Measurements from ENCODE around the gene CLIP2. TPM values are rescaled to one million over a fixed set of nuclear protein-coding genes. Genes with fewer than 3 reads are reported as not detected.
A peak's percentile ranks its signal among the peaks of the same experiment; 100 is the strongest.

The CLIP2 gene
- total and polyA plus RNA-seq, 2 of the 4 experiments (the other 2 are of a cell fraction): 18.1 to 20.7 TPM

DNA sequence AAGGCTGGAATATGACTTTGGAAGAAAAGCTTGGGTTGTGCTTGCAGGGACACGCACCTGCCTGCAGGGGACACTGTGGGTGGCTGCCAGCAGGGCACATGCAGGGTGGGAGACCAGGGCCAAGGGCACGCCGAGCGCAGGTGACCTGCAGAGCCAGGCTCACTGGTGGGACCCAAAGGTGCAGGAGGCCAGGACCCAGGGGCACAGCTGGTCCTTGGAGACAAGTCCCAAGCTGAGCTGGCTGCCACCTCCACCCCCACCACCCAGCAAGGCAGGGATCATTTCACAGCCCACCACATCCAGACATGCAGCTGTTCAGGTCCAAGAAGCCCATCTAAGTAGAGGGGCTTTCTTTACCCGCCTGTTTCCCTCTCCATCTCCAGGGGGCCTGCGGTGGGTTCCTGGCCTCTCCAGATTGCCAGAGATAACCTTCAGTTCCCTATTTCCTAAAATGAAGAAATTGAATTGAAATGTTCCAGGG, 13.8 kb upstream of the CLIP2 start:
- Histone ChIP-seq H4K8ac (ENCODE audit: low read depth in 2 of 2, low read length in 2 of 2) (peak overlapping the region in 1 of 2 experiments; percentile 38; a peak in 1 of 4 replicates), H3K4me3 (ENCODE audit: insufficient read depth, low read depth, low read length) (no peak overlapping the region), H4K91ac (ENCODE audit: insufficient read depth, low read depth, low read length) (peak overlapping the region; percentile 62), H3K9me3 (ENCODE audit: control insufficient read depth, insufficient read depth, low read length) (no peaks in the 10 kb centered on the region), H3K27ac (ENCODE audit: insufficient read depth, low read length) (no peak overlapping the region), H3K79me1 (ENCODE audit: low read depth in 1 of 2, low read length in 2 of 2) (peaks cover 0 to 4% of the 10 kb centered on the region in 2 experiments; a peak in 1 of 4 replicates), H4K20me1 (ENCODE audit: insufficient read depth, low read length) (peaks cover 3% of the 10 kb centered on the region; the same call in 1 of the 2 replicates), H3K56ac (ENCODE audit: extremely low read depth, insufficient read depth, low read length) (no peak overlapping the region), H3K27me3 (ENCODE audit: control insufficient read depth, insufficient read depth, low read length) (no peaks in the 10 kb centered on the region), H3K36me3 (ENCODE audit: control insufficient read depth, insufficient read depth, low read length) (no peaks in the 10 kb centered on the region), H4K5ac (ENCODE audit: low read depth, low read length) (no peak overlapping the region), H3K4me2 (ENCODE audit: low read depth, low read length) (no peak overlapping the region), H3K9me1 (ENCODE audit: insufficient read depth, low read length) (peaks cover 6% of the 10 kb centered on the region), H2AK9ac (replicated peaks; ENCODE audit: low read depth, low read length, poor library complexity) (peak overlapping the region; percentile 70), H2BK20ac (ENCODE audit: low read depth, low read length) (peak overlapping the region; percentile 48), H2BK5ac (ENCODE audit: low read depth, low read length, poor library complexity, severe bottlenecking) (no peak overlapping the region), H3K9ac (ENCODE audit: low read depth, low read length) (no peak overlapping the region), H3K4me1 (ENCODE audit: control insufficient read depth, insufficient read depth, low read length) (peaks cover 12% of the 10 kb centered on the region), H2AK5ac (ENCODE audit: low read depth, low read length) (peak overlapping the region; percentile 91), H2BK120ac (ENCODE audit: low read depth, low read length) (peak overlapping the region; percentile 78), H3K23ac (ENCODE audit: low read depth, low read length) (no peak overlapping the region), H2AFZ (replicated peaks; ENCODE audit: low read length, poor library complexity) (peak overlapping the region; percentile 67), H3K18ac (ENCODE audit: low read depth, low read length) (no peak overlapping the region), H2BK15ac (ENCODE audit: low read depth, low read length) (peak overlapping the region; percentile 78; the same call in 2 of the 3 replicates), H3K4ac (ENCODE audit: low read depth, low read length) (peak overlapping the region; percentile 85), H3K14ac (replicated peaks; ENCODE audit: low read depth, low read length) (no peak overlapping the region)
- dilution Hi-C loops (cut with HindIII; ENCODE audit: low sequenced_read_pairs, unreplicated experiment): no loop called here
- intact Hi-C loops (cut with micrococcal nuclease): no loop called here
- WGBS, 2 experiments (ENCODE audit: extremely low coverage in 2 of 2, insufficient read length in 1 of 2): 63% methylated on average over 1 of the region's 6 CpGs; no CpG with 5 or more reads in 1 of the 2 experiments
- in situ Hi-C loops (cut with MboI; ENCODE audit: low sequenced_read_pairs): no loop called here
- TF ChIP-seq, protein P1, sequence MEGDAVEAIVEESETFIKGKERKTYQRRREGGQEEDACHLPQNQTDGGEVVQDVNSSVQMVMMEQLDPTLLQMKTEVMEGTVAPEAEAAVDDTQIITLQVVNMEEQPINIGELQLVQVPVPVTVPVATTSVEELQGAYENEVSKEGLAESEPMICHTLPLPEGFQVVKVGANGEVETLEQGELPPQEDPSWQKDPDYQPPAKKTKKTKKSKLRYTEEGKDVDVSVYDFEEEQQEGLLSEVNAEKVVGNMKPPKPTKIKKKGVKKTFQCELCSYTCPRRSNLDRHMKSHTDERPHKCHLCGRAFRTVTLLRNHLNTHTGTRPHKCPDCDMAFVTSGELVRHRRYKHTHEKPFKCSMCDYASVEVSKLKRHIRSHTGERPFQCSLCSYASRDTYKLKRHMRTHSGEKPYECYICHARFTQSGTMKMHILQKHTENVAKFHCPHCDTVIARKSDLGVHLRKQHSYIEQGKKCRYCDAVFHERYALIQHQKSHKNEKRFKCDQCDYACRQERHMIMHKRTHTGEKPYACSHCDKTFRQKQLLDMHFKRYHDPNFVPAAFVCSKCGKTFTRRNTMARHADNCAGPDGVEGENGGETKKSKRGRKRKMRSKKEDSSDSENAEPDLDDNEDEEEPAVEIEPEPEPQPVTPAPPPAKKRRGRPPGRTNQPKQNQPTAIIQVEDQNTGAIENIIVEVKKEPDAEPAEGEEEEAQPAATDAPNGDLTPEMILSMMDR (conservative IDR thresholded peaks at IDR 0.05; ENCODE audit: low read depth, low read length): peak; percentile 42
- TF ChIP-seq CEBPB (IDR thresholded peaks at IDR 0.05; ENCODE audit: low read depth, low read length) (no peak), SMC3 (IDR thresholded peaks at IDR 0.05; ENCODE audit: low read depth, low read length) (0 out of 2 replicates have a peak, but pooled peaks have one; percentile 8), FOS (IDR thresholded peaks at IDR 0.05; ENCODE audit: low read depth, low read length) (no peak), RCOR1 (IDR thresholded peaks at IDR 0.05; ENCODE audit: insufficient replicate concordance, low read length) (no peak), POLR2A (IDR thresholded peaks at IDR 0.05; ENCODE audit: low read depth, low read length) (no peak), BHLHE40 (IDR thresholded peaks at IDR 0.05; ENCODE audit: low read depth, low read length) (0 out of 2 replicates have a peak, but pooled peaks have one; percentile 11), RAD21 (IDR thresholded peaks at IDR 0.05; ENCODE audit: low read length) (peak; percentile 26), MAFK (IDR thresholded peaks at IDR 0.05; ENCODE audit: low read depth, low read length) (no peak), CHD1 (IDR thresholded peaks at IDR 0.05; ENCODE audit: low read depth, low read length) (no peak), RFX5 (IDR thresholded peaks at IDR 0.05; ENCODE audit: low read depth, low read length) (no peak)
- TF ChIP-seq, protein P2, sequence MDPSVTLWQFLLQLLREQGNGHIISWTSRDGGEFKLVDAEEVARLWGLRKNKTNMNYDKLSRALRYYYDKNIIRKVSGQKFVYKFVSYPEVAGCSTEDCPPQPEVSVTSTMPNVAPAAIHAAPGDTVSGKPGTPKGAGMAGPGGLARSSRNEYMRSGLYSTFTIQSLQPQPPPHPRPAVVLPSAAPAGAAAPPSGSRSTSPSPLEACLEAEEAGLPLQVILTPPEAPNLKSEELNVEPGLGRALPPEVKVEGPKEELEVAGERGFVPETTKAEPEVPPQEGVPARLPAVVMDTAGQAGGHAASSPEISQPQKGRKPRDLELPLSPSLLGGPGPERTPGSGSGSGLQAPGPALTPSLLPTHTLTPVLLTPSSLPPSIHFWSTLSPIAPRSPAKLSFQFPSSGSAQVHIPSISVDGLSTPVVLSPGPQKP (IDR thresholded peaks at IDR 0.05; ENCODE audit: borderline replicate concordance, low read depth, low read length): no peak
- ATAC-seq (ENCODE audit: low read depth) (no peak), DNase-seq (no peak)
- CTCF ChIA-PET: interaction anchor here (1.2 kb wide), 1 partner anchor 46 kb away, joined by 3 read pairs; no protein-coding TSS in a partner anchor
- no TSS peak for BruUV-seq (replicated peaks)
- POLR2A ChIA-PET (ENCODE audit: unreplicated experiment): interaction anchor here (0.6 kb wide), 1 partner anchor 100 kb away, joined by 7 read pairs; no protein-coding TSS in a partner anchor
